ENCODE results near the gene CPTP.

DNA sequence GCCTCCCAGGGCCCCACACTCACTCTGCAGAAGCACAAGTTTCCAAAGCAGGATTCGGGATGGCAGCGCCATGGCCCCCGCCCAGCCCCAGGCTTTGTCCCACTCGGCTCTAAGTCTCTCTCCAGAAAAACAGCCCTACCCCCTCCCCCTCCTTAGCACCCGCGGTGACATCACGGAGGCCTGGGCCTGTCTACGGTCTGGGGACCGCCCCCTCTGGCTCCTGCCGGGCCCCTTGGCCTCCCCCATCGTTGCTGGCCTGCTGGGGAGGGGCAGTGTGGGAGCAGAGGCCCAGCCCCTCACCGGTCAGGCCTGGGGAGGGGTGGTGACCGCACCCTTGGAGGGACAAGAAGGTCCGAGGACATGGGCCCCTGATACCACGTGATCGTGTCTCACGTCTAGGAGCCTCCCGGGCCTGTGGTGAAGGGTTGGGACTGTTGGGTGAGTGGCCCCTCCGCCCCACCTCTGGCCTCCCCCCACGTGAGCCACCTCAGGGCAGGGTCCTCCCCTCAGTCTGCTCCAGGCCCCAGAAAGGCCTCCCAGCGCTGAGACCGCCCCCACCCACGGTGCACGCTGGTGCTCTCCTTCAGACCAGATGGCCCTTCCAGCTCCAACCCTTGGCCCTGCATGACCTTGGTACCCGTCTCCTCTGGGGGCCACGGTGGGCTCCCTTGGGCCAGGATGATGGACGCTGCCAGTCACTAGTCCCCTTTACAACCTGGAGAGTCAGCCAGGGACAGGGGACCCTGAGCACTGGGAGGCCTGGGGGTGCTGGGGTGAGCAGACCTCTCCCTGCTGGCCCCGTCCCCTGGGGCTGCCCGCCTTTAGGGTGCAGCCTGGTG, 34.0 kb downstream of the CPTP start, which contains the start of gene MXRA8:
- TF ChIP-seq, protein P1, sequence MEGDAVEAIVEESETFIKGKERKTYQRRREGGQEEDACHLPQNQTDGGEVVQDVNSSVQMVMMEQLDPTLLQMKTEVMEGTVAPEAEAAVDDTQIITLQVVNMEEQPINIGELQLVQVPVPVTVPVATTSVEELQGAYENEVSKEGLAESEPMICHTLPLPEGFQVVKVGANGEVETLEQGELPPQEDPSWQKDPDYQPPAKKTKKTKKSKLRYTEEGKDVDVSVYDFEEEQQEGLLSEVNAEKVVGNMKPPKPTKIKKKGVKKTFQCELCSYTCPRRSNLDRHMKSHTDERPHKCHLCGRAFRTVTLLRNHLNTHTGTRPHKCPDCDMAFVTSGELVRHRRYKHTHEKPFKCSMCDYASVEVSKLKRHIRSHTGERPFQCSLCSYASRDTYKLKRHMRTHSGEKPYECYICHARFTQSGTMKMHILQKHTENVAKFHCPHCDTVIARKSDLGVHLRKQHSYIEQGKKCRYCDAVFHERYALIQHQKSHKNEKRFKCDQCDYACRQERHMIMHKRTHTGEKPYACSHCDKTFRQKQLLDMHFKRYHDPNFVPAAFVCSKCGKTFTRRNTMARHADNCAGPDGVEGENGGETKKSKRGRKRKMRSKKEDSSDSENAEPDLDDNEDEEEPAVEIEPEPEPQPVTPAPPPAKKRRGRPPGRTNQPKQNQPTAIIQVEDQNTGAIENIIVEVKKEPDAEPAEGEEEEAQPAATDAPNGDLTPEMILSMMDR (IDR thresholded peaks at IDR 0.05) = no peak
- no peak for TF ChIP-seq POLR2A (IDR thresholded peaks at IDR 0.05)
